Endothelial cell of umbilical vein (primary cell): Measurements from ENCODE around the gene YTHDC2. TPM values are rescaled to one million over a fixed set of nuclear protein-coding genes. Genes with fewer than 3 reads are reported as not detected.

Experiments
- BruUV-seq: library from RNA; stranded (reverse); fragments of 400-500 nt; replicated peaks from 2 replicates; lab custom pipeline; 2021; lab: Mats Ljungman, UMichigan
- CTCF ChIA-PET: fragments of 300-600, 350-600 bp; sonication (Branson Sonifier 250); formaldehyde crosslinking; loops from one replicate; lab custom pipeline; 2021; ENCODE audit warnings: antibody characterized with exemption, inconsistent platforms; lab: Charles Lee
- POLR2A ChIA-PET: fragments of 300-600, 350-600 bp; sonication (Branson Sonifier 250); formaldehyde crosslinking; loops from one replicate; lab custom pipeline; 2021; ENCODE audit warnings: antibody characterized with exemption, inconsistent platforms; lab: Charles Lee
- DNase-seq: peaks from one replicate; pipeline ENCODE4 v3.0.0-alpha.2; 2011; ENCODE audit warnings: low read depth, low spot score
- FAIRE-seq: peaks from 2 replicates; lab custom pipeline; 2011; peaks lifted over from hg19 to GRCh38; lab: Jason Lieb, UNC
- H2AFZ ChIP-seq: 2 replicates; pipeline ENCODE4 v1.6.0; 2012; ENCODE audit warnings: low read depth, low read length, control low read depth, inconsistent platforms
- H3K27ac ChIP-seq: 2 replicates; pipeline ENCODE4 v1.5.1; 2011; ENCODE audit warnings: low read depth, mild to moderate bottlenecking, control low read depth, low read length, moderate library complexity; ENCODE audit not compliant: insufficient read depth
- H3K27me3 ChIP-seq, 2 experiments: 2 replicates each; pipeline versions ENCODE4 v1.6.0 to v1.6.1; 2011; ENCODE audit warnings: low read length in 2 of 2, mixed read lengths in 1 of 2; ENCODE audit not compliant: control insufficient read depth in 2 of 2, insufficient read depth in 2 of 2
- H3K36me3 ChIP-seq, 2 experiments: 2 replicates in 1 of 2; 3 replicates in 1 of 2; pipeline ENCODE4 v1.5.1; 2011; ENCODE audit warnings: low read length in 2 of 2, mild to moderate bottlenecking in 1 of 2, moderate library complexity in 1 of 2; ENCODE audit not compliant: control insufficient read depth in 2 of 2, insufficient read depth in 2 of 2; ENCODE audit errors: extremely low read depth in 1 of 2
- H3K4me1 ChIP-seq: 3 replicates; pipeline ENCODE4 v1.5.1; 2011; ENCODE audit warnings: mild to moderate bottlenecking, low read length; ENCODE audit not compliant: control insufficient read depth, insufficient read depth; ENCODE audit errors: extremely low read depth
- H3K4me2 ChIP-seq: 2 replicates; pipeline ENCODE4 v1.6.1; 2011; ENCODE audit warnings: low read length, control low read depth, mixed read lengths; ENCODE audit not compliant: insufficient read depth
- H3K4me3 ChIP-seq, 3 experiments: fragments of 200-600 bp in 1 of 3; sonication (generic), shearing (Covaris generic) in 1 of 3; replicated peaks in 1 of 3; 2 replicates each; pipeline ENCODE4 v1.5.1; 2011 to 2016; ENCODE audit warnings: control low read depth in 3 of 3, low read length in 3 of 3, mild to moderate bottlenecking in 2 of 3, inconsistent platforms in 1 of 3, low read depth in 1 of 3, moderate library complexity in 1 of 3; ENCODE audit not compliant: insufficient read depth in 1 of 3
- H3K79me2 ChIP-seq: 2 replicates; pipeline ENCODE4 v1.6.0; 2012; ENCODE audit warnings: low read length, inconsistent platforms; ENCODE audit not compliant: control insufficient read depth, insufficient read depth
- H3K9ac ChIP-seq: replicated peaks from 2 replicates; pipeline ENCODE3; 2011; ENCODE audit warnings: low read length, control low read depth; ENCODE audit not compliant: insufficient read depth; ENCODE audit errors: extremely low read depth
- H3K9me1 ChIP-seq: replicated peaks from 3 replicates; pipeline ENCODE4 v1.6.0; 2011; ENCODE audit warnings: mild to moderate bottlenecking, low read length; ENCODE audit not compliant: control insufficient read depth, insufficient read depth; ENCODE audit errors: extremely low read depth
- H3K9me3 ChIP-seq: replicated peaks from 2 replicates; pipeline ENCODE4 v1.5.1; 2012; ENCODE audit warnings: low read length, inconsistent platforms; ENCODE audit not compliant: control insufficient read depth, insufficient read depth
- H4K20me1 ChIP-seq: replicated peaks from 2 replicates; pipeline ENCODE3; 2011; ENCODE audit warnings: mild to moderate bottlenecking, low read length; ENCODE audit not compliant: control insufficient read depth, insufficient read depth; ENCODE audit errors: extremely low read depth
- EZH2 ChIP-seq: IDR thresholded peaks from 2 replicates; pipeline ENCODE4 v1.6.1; 2012; ENCODE audit warnings: borderline replicate concordance, low read depth, mild to moderate bottlenecking, moderate library complexity, low read length, inconsistent platforms; ENCODE audit not compliant: severe bottlenecking
- FOS ChIP-seq: IDR thresholded peaks from 2 replicates; pipeline ENCODE4 v1.6.1; 2011; ENCODE audit warnings: mild to moderate bottlenecking, low read length, moderate library complexity, borderline replicate concordance; ENCODE audit not compliant: insufficient read depth
- GATA2 ChIP-seq: IDR thresholded peaks from 2 replicates; pipeline ENCODE4 v1.7.0; 2011; ENCODE audit warnings: low read depth, mild to moderate bottlenecking, moderate library complexity, mixed read lengths, low read length; ENCODE audit not compliant: insufficient read length, insufficient read depth
- JUN ChIP-seq: IDR thresholded peaks from 2 replicates; pipeline ENCODE4 v1.6.1; 2011; ENCODE audit warnings: borderline replicate concordance, low read depth; ENCODE audit not compliant: insufficient read length, insufficient read depth
- MAX ChIP-seq: IDR thresholded peaks from 2 replicates; pipeline ENCODE4 v1.6.1; 2011; ENCODE audit not compliant: insufficient read depth, insufficient read length
- MYC ChIP-seq: IDR thresholded peaks from one replicate; pipeline ENCODE4 v1.6.1; 2011; ENCODE audit warnings: mild to moderate bottlenecking, low read depth, low read length
- POLR2A ChIP-seq: IDR thresholded peaks from 2 replicates; pipeline ENCODE4 v1.6.1; 2012; ENCODE audit warnings: low read depth, mild to moderate bottlenecking, control low read depth, low read length
- POLR2AphosphoS5 ChIP-seq: IDR thresholded peaks from 2 replicates; pipeline ENCODE4 v1.6.1; 2012; ENCODE audit warnings: low read depth, mild to moderate bottlenecking, control low read depth, low read length, moderate library complexity; ENCODE audit not compliant: insufficient read depth
- dilution Hi-C: fragments of 300-500 bp; cut with MboI; formaldehyde crosslinking; loops from one replicate; pipeline ENCODE4 v1.15.0; 2019; ENCODE audit warnings: low sequenced_read_pairs; ENCODE audit not compliant: extremely low pct_ligation_motif_present
- intact Hi-C: fragments of 100-400 bp; cut with micrococcal nuclease; formaldehyde crosslinking; loops from one replicate; pipeline ENCODE4 v1.10.0; 2022
- polyA plus RNA-seq, 4 experiments: library from polyadenylated mRNA; depleted of rRNA in 3 of 4; stranded (reverse) in 3 of 4; unstranded in 1 of 4; fragments of >200 nt; gene quantifications; 2 replicates each; pipeline versions ENCODE4 v1.2.1 to v1.2.3, GENCODE V29; 2011 to 2012; ENCODE audit warnings: missing spikeins in 1 of 4
- total RNA-seq: library from RNA; stranded (reverse); gene quantifications from 2 replicates; pipeline ENCODE4 v1.2.3, GENCODE V29; 2021
- TF ChIP-seq, protein P1 (sequence below), 2 donors: IDR thresholded peaks; 1 replicate in 1 of 2; 2 replicates in 1 of 2; pipeline ENCODE4 v1.5.1; 2011; ENCODE audit warnings: low read length in 2 of 2, mild to moderate bottlenecking in 2 of 2, moderate library complexity in 2 of 2, control low read depth in 1 of 2, inconsistent platforms in 1 of 2, low read depth in 1 of 2; ENCODE audit not compliant: insufficient read depth in 1 of 2; ENCODE audit errors: extremely low read depth in 1 of 2

The YTHDC2 gene
- total and polyA plus RNA-seq, 2 donors (not counting 3 experiments of a cell fraction or from before 2014, with no cell fraction given): 7.6 to 40.7 TPM

GRCh38 chr5:113491022-113491421 lies 22.5 kb upstream of the YTHDC2 start:
- Histone ChIP-seq H3K9me3 (peaks cover 5% of the 10 kb centered on the region), H3K9ac (no peak overlapping the region), H3K9me1 (no peaks in the 10 kb centered on the region), H4K20me1 (no peaks in the 10 kb centered on the region), H3K27me3 (peaks cover 10 to 23% of the 10 kb centered on the region in 2 experiments), H3K27ac (no peak overlapping the region), H3K36me3 (no peaks in the 10 kb centered on the region), H3K4me1 (peaks cover 26% of the 10 kb centered on the region), H3K4me3 (no peak overlapping the region), H2AFZ (no peak overlapping the region), H3K4me2 (no peak overlapping the region), H3K79me2 (no peaks in the 10 kb centered on the region)
- ChIA-PET CTCF (interaction anchor here (1.8 kb wide), 1 partner anchor 20 kb away, joined by 7 read pairs; no protein-coding TSS in a partner anchor), POLR2A (no interaction called here)
- no TSS peak for BruUV-seq
- FAIRE-seq: no peak
- no peak for DNase-seq
- intact Hi-C loops (no loop called here), dilution Hi-C loops (no loop called here)
- TF ChIP-seq FOS (no peak), POLR2A (no peak), POLR2AphosphoS5 (no peak), EZH2 (no peak), MAX (no peak), JUN (no peak), GATA2 (no peak), MYC (no peak)
- TF ChIP-seq, protein P1, sequence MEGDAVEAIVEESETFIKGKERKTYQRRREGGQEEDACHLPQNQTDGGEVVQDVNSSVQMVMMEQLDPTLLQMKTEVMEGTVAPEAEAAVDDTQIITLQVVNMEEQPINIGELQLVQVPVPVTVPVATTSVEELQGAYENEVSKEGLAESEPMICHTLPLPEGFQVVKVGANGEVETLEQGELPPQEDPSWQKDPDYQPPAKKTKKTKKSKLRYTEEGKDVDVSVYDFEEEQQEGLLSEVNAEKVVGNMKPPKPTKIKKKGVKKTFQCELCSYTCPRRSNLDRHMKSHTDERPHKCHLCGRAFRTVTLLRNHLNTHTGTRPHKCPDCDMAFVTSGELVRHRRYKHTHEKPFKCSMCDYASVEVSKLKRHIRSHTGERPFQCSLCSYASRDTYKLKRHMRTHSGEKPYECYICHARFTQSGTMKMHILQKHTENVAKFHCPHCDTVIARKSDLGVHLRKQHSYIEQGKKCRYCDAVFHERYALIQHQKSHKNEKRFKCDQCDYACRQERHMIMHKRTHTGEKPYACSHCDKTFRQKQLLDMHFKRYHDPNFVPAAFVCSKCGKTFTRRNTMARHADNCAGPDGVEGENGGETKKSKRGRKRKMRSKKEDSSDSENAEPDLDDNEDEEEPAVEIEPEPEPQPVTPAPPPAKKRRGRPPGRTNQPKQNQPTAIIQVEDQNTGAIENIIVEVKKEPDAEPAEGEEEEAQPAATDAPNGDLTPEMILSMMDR (IDR thresholded peaks at IDR 0.05; ENCODE audit: extremely low read depth in 1 of 2, insufficient read depth in 1 of 2, low read depth in 1 of 2, low read length in 2 of 2): no peak
